NCI-H774 (cell line): ENCODE results near the gene BORCS8.
"Not testable (repeated sequence)": the region's sequence is repeated elsewhere in the genome, so short reads cannot be mapped to it uniquely, and the experiment has no call there.

Source experiments
- DNase-seq: peaks from one replicate; lab custom pipeline; 2025; lab: John Stamatoyannopoulos, UW

BORCS8 gene

DNA sequence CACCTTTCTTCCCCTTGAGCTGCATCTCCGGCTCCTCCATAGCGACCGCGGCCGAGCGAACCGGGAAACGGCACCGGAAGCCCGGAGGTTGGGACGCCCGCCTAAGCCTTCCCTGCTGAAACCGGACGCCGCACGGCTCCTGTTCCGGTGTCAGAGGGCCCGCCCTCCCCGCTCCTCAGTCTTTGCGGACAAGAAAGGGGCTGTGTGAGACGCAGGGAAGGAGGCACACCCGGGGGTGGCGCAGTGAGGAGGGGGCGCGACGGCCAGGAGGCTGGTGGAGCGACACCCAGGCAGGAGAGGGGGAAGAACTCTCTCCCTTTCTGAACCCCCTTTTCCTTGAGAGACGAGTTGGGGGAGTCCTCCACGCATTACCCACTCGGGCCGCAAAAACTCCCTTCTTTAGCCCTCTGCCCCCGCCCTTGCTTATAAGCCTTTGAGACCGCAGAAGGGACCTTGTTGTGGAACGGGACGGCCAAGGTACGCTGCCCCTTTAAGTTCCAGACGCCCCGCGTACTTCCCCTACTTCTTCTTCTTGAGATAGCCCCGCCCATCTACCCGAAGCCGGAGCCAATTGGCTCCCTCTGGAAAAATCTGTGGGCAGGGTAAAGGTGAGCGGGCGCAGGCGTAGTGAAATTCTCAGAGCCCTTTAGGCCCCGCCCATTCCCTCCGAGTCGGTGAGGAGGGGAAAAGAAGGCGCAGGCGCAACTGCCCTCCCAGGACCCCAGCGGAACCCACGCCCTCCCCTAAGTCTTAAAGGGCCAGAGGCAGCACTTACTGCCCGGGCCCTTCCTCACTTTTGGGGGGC is at the start of gene BORCS8, which contains the start of gene RFXANK:
BORCS8 (minus strand) TSS at position 75 of the 805 bp plus-strand sequence; CDS start at position 40, 35 bp downstream.
RFXANK (plus strand) TSS at position 181 of the 805 bp plus-strand sequence. CDS start 1,689 bp downstream, outside the sequence.
- peak; percentile 98 for DNase-seq

DNA sequence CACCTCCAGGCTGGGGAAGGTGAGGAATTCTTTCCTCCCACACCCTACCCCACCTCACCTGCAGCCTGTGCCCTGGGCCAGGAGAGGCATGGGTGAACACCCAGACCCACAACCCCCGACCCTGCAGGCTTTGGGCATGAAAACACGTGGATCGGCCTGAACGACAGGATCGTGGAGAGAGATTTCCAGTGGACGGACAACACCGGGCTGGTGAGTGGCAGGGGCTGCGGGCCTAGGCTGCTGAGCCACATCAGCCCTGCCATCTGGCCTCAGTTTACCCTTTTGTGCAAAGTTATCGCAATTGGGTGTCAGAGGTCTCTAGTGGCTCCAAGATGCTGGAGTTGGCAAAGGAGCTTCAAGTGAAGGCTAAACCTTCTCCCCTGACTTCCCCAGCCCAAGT is 48.5 kb upstream of the BORCS8 start:
- no peak for DNase-seq

DNA sequence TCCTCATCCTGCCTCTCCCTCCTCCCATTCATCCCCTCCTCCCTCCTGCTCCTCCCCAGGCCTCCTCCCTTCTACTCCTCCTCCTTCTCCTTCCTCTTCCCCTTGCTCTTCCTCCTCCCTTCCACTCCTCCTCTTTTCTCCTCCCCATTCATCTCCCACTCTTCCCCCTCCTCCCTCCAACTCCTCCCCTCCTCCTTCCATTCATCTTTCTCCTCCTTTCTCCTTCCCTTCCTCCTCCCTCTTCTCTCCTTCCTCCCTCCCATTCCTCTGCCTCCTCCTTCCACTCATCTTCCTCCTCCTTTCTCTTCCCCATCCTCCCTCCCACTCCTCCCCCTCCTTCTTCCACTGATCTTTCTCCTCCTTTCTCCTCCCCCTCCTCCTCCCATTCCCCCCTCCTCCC is 47.7 kb upstream of the BORCS8 start:
- DNase-seq = no peak

DNA sequence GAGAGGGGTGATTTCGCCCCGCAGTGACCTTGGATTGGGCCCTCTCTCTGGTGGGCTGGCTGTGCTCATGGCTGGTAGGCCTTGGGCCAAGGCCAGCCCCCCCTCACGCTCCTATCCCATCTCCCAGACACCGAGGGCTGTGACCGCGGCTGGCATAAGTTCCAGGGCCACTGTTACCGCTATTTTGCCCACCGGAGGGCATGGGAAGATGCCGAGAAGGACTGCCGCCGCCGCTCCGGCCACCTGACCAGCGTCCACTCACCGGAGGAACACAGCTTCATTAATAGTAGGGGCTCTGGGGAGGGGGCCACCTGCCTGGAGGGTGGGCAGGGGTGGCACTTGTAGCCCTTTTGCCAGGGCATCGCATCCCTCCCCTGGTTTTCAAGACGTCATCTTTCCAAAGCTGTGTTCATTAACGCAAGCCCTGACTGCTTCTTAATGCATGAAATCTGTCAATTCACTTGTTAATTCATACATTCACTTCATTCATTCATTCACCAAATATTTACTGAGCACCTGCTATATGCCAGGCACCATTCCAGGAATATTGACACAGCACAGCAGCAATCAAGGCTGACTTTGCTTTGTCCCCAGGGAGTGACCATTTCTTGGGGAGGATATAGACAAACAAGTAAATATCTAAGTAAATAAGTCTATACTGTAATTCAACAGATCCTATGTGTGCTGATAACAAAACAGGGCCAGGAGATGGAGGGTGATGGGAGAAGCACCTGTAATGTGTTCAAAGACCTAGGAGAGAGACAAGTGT is 46.4 kb upstream of the BORCS8 start:
- DNase-seq = no peak

DNA sequence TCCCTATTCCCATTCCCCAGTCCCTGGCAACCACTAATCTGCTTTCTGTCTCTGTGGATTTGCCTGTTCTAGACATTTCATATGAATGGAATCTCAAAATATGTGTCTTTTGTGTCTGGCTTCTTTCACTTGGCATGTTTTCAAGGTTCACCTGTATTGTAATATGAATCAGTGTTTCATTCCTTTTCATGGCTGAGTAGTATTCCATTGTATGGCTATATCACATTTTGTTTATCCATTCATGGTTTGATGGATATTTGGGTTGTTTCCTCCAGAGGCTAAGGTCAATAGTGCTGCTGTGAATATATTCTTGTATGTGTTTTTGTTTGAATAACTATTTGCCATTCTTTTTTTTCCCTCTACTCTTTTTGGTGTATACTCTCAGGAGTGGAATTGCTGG is 44.2 kb upstream of the BORCS8 start:
- DNase-seq = no peak

DNA sequence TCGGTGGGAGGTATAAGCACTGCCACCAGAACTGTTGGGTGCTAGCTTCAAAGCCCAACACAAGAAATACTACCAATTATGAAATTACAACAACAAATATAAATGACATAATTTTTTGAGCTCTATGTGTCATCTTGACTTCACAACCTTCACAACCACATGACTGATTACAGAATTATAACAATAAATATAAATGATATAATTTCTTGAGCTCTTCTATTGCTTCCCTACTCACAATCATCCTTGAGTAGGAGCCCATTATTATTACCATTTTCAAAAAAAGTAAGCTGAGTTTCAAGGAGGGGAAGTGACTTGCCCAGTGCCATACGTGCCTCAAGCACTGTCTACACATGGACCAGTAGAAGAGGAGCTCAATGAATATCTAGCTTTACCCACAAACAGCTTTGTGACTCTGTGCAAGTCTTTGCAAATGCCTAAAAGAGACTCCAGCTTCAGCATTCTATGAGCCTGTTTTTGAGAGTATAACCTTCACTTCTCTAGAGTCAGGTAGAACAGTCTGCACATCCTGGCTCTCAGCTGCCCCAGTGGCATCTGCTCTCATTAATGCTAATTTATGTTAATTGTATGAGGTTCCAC is 42.4 kb upstream of the BORCS8 start:
- no peak for DNase-seq

DNA sequence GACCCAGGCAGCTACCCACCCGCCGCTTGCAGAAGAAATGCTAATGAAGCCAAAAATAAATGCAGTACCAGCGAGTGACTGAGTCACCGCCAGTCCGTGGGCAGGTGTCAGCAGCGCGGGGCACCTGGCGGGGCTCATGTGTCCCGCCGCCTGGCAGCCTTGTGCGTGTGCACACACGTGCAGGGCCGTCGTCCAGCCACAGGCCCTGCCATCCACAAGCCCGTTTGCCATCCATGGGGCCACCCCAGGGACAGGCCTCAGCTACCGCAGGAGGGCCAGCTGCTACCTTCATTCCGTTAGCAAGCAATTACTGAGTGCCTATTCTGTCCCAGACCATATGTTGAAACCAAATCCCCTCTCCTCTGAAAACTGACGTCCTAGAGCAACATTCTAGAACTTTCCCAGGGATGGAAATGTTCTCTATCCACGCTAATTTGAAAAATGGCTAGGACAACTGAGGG is 40.3 kb upstream of the BORCS8 start:
- no peak for DNase-seq

DNA sequence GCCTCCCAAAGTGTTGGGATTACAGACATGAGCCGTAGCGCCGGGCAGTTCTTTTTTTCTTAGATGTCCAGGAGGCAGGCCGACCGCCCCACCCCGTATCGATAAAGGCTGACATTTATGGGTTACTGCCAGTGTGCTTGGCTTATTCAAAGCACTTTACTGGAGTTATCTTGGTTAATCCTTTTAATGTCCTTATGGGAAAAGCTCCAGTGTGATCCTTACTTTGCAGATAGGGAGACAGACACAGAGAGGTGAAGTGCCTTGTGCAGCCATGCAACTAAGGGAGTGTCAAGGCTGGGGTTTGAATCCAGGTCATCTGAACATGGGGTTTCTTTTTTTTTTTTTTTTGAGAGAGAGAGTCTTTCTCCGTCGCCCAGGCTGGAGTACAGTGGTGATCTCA is 39.0 kb upstream of the BORCS8 start:
- DNase-seq = no peak

DNA sequence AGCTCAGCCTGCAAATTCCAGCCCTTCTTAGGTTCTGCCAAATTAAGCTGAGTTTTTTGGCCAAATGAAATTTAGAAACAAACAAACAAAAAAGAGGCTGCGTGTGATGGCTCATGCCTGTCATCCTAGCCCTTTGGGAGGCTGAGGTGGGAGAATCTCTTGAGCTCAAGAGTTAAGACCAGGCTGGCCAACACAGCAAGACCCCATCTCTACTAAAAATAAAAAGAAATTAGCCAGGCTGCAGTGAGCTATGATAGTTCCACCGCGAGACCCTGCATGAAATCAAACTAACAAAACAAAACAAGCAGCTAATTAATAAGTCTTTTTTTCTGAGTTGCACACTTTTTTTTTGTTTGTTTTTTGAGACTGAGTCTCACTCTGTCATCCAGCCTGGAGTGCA is 37.7 kb upstream of the BORCS8 start:
- no peak for DNase-seq

DNA sequence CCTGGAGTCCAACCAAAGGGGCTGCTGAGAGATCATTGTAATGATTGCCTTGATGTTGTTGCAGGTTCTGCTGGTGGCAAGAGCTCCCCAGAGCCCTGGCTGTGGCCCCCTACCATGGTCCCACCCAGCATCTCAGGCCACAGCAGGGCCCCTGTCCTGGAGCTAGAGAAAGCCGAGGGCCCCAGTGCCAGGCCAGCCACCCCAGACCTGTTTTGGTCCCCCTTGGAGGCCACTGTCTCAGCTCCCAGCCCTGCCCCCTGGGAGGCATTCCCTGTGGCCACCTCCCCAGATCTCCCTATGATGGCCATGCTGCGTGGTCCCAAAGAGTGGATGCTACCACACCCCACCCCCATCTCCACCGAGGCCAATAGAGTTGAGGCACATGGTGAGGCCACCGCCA is 35.3 kb upstream of the BORCS8 start:
- no peak for DNase-seq

DNA sequence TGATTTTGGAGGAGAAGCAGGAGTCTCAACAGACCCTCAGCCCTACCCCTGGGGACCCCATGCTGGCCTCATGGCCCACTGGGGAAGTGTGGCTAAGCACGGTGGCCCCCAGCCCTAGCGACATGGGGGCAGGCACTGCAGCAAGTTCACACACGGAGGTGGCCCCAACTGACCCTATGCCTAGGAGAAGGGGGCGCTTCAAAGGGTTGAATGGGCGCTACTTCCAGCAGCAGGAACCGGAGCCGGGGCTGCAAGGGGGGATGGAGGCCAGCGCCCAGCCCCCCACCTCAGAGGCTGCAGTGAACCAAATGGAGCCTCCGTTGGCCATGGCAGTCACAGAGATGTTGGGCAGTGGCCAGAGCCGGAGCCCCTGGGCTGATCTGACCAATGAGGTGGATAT is 34.7 kb upstream of the BORCS8 start:
- no peak for DNase-seq

DNA sequence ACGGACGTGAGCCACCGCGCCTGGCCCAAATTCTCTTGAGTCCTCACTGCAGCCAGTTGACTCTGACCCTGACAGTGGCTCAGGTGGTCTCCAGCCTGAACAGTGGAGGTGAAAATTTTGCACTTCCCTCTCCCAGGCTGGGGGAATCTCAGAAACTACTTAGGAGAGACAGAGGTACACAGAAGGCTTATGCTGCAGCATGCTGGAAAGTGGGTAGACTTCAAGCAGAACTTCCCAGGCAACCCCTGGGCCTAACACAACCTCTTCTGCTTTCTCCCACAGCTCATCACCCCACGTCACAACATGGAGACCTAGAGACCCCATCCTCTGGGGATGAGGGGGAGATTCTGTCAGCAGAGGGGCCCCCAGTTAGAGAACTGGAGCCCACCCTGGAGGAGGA is 34.3 kb upstream of the BORCS8 start:
- no peak for DNase-seq

DNA sequence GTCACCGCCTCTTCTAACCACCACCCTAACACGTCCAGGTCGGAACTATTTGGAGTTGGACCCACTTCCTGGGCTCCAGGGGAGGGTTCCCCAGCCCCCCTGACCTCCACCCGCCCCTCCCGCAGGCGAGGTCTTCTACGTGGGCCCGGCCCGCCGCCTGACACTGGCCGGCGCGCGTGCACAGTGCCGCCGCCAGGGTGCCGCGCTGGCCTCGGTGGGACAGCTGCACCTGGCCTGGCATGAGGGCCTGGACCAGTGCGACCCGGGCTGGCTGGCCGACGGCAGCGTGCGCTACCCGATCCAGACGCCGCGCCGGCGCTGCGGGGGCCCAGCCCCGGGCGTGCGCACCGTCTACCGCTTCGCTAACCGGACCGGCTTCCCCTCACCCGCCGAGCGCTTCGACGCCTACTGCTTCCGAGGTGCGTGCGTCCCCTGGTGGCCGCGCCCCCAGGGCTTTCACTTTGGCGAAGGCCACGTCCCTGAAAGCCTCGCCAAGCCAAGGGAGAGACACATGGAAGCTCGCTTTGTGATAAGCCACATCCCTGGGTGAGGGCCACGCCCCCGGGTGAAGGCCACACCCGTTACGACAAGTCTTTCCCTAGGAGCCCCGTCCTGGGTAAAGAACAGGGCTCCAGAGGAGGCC is 33.0 kb upstream of the BORCS8 start:
- peak; percentile 73 for DNase-seq

DNA sequence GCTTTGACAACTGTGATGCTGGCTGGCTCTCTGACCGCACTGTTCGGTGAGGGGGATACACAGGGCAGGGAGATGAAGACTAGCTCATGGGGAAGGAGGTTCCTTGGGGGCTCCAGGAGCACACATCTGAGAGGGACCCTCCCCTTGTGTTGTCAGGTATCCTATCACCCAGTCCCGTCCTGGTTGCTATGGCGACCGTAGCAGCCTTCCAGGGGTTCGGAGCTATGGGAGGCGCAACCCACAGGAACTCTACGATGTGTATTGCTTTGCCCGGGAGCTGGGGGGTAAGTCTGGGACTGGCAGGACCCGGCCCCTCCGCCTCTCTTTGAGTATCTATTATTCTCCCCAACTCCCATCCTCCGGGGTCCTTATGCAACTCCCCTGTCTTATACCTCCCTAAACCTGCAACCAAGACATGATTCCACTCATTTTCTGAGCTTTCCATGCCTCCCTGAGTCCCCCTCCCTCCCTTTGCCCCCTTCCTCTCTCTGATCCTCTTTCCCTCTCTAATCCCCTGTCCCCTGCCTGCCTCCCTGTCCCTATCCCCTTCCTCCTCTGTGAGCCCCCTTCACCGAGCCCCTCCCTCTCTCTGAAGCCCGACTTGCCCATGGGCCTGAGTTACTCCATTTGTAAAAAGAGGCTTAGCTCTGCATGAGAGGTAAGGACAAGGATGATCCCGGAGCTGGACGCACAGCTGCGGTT is 32.3 kb upstream of the BORCS8 start:
- no peak for DNase-seq

DNA sequence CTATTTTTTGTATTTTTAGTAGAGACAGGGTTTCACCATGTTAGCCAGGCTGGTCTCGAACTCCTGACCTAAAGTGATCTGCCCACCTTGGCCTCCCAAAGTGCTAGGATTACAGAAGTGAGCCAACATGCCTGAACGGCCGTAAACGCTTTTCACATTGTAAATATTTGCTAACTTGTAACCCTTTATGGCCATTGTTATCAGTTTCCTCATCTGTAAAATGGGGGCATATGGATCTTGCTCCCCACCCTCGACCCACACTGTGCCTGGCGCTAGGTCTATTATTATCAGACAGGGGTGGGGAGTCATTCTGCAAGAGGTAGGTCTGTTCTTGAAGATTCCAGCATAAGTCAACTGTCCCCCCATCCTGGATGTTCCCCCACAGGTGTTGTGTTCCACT is 31.7 kb upstream of the BORCS8 start:
- DNase-seq = no peak

DNA sequence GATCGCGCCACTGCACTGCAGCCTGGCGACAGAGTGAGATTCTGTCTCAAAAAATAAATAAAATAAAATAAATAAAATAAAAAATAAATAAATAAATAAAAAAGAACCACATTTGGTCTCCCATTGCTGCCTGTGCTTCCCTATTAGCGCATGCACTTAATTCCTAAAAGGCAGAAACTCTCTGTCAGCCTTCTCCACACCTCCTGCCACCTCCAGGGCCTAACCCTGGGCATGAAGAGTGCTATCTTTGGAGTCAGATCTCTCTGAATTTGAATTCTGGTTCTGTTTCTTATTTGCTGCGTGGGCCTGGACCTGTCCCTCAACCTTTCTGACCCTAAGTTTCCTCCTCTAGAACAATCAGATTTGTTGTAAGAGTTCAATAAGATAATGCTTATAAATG is 31.1 kb upstream of the BORCS8 start:
- DNase-seq = no peak

DNA sequence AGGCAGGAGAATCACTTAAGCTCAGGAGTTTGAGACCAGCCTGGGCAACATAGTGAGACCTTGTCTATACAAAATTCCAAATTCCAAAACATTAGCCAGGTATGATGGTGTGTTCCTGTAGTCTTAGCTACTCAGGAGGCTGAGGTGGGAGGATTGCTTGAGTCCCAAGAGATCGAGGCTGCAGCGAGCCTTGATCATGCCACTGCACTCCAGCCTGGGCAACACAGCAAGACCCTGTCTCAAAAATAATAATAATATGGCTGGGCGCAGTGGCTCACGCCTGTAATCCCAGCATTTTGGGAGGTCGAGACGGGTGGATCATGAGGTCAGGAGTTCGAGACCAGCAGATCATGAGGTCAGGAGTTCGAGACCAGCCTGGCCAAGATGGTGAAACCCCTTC is 29.0 kb upstream of the BORCS8 start:
- not testable (repeated sequence) for DNase-seq

DNA sequence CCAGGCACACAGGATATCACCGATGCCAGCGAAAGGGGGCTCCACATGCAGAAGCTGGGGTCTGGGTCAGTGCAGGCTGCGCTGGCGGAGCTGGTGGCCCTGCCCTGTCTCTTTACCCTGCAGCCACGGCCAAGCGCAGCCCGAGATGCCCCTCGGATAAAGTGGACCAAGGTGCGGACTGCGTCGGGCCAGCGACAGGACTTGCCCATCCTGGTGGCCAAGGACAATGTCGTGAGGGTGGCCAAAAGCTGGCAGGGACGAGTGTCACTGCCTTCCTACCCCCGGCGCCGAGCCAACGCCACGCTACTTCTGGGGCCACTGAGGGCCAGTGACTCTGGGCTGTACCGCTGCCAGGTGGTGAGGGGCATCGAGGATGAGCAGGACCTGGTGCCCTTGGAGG is 27.0 kb upstream of the BORCS8 start:
- no peak for DNase-seq

DNA sequence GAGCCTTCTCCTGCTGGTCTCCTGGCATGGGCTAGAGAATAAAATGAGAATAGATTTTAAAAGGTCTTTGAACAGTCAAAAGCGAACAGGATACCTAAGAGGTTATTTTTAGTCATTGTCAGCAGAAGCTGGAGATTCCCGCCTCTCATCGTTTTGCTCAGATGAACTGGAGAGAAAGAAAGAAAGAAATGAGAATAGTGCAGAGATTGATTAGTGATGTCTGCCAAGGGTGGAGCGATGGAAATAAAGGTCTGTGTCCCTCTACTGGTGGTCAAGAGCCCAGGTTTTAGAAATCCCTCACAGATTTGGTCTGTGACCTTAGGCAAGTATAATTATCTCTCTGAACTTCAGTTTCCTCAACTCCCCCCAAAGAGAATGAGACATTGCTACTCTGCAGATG is 25.1 kb upstream of the BORCS8 start:
- no peak for DNase-seq

DNA sequence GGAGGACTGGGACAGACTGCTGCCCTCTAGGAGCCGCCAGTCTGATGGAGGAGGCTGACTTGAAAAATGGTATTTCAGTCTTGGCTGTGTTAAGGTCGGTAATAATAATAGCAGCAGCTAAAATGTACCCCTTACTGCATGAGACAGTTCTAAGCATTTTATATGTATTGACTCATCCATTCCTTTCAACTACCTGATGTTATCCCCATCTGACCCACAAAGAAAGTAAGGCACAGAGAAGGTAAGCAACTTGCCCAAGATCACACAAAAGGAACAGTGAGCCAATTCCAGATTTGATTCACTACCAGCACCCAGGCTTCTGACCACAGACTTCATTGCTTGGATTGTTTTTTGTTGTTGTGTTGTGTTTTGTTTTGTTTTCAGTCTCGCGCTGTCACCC is 23.8 kb upstream of the BORCS8 start:
- DNase-seq = no peak

DNA sequence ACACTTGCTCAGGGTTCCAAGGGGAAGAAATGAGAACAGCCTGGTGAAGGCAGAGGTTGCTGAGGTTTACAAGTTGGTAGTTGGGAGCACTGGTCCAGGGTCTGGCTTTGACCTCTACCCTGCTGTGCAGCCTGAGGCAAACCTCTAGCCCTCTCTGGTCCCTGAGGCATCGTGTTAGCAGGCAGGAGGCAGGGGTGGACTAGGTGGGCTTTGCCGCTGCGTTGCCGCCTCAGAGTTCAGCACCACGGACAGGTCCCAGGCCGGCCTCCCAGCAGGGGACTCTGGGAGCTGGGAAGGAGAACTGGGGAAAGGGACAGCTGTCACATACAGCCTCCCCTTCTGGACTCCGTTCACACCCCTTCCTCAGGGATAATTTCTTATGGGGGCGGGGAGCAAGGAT is 22.9 kb upstream of the BORCS8 start:
- no peak for DNase-seq

DNA sequence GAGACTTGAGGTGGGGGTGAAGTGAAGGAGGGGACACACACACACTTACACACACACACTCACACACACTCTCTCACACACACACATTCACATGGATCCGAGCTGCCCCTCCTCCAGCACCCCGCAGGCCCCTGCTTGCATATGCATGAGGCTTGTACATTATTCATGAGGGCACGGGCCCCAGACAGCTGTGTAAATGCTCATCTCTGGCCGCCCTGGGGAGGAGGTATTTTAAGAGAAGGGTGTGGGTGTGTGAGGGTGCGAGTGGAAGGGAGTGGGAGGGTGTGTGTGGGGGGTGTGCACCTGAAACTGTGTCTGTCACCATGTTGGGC is 22.2 kb upstream of the BORCS8 start:
- DNase-seq = no peak
